Left colon (tissue), 2 donors: ENCODE results near the gene ANGPTL2. TPM values are rescaled to one million over a fixed set of nuclear protein-coding genes. Genes with fewer than 3 reads are reported as not detected.
A peak's percentile ranks its signal among the peaks of the same experiment; 100 is the strongest.

Source experiments
- ATAC-seq: fragments of 200-7000 bp; cut with Tn5 transposase; one replicate; pipeline ENCODE4 v1.9.1; 2020; ENCODE audit warnings: mild to moderate bottlenecking, moderate library complexity
- DNase-seq, 2 donors: peaks; one replicate each; pipeline ENCODE4 v3.0.0-alpha.2; 2020
- intact Hi-C, 2 donors: fragments of 100-400 bp; cut with DNase I in 1 of 2; cut with micrococcal nuclease in 1 of 2; formaldehyde crosslinking; loops; one replicate each; pipeline versions ENCODE4 v1.11.2 to v1.14.0; 2022; cut with DNase I, micrococcal nuclease
- total RNA-seq, 2 donors: library from RNA; stranded (reverse); fragmentation: NEBNext Ultra II Directional; extraction: Animal tissue kit (Norgen Biotek cat#: 25700); gene quantifications; one replicate each; pipeline ENCODE4 v1.2.1, GENCODE V29; 2021
- donor health status: DM: no; HTN: no; CAD: no.
- donor health status: DM: yes; HTN: yes; CAD: no.

Gene ANGPTL2
- total RNA-seq, 2 donors from 2014 or later: 6.0 to 12.0 TPM

DNA sequence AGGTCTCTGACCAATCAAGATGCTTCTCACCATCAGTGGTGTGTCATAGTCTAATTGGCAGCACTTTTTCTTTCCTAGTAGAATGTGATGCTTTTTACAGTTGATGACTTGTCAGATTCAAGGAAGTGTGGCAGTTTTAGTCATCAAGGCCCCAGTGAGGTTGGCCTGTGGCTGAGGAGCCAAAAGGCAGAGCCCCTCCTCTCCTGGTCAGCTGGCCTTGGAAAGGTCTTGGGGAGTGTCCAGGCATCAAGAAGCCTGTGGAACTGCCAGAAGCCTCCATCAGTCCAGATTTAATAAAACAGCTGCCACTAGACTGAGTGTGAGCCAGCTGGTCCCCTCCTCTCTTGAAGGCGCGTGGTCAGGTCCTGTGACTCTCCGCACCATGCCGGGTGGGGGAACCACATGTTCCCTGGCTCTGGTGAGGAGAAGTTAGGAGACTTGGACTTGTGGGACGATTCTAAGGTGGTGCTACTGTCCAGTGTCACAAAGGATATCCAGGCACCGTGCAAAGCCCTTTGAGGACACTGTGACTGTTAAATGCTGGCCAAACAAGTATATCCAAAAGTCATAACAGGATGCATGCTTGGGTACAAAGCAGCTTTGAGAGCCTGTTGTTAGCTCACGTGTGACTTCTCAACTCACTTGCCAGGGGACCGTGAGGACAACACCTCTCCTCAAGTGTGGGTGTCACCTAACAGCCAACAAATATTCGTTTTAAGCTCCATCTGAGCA, 6.1 kb upstream of the ANGPTL2 start:
- DNase-seq (peak; percentile 11 to 52), ATAC-seq (no peak)
- intact Hi-C loops: loop anchor here in 1 of 2 donors (10.0 kb wide), 1 partner anchor 56 kb away; no protein-coding TSS in a partner anchor

DNA sequence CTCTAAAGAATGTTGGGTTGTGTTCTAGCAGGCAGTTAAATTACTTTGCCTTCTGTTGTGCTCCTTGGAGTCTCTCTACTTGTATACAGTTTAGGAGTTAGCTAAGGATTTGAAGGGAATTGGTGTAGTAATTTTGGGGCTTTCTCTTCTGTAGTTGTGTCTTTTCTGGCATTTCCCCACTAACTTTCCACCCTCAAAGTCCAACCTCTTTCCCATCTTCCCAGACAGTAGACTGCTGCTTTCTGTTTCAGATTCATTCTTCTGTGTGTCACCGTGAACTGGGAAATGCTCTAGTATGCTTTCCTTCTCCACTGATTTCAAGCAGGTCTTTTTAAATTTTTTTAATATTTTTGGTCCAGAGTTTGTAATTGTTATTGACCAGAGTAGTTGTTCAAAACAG, 4.5 kb upstream of the ANGPTL2 start:
- DNase-seq (no peak), ATAC-seq (no peak)
- intact Hi-C loops: loop anchor here in 1 of 2 donors (10.0 kb wide), 1 partner anchor 58 kb away; no protein-coding TSS in a partner anchor

DNA sequence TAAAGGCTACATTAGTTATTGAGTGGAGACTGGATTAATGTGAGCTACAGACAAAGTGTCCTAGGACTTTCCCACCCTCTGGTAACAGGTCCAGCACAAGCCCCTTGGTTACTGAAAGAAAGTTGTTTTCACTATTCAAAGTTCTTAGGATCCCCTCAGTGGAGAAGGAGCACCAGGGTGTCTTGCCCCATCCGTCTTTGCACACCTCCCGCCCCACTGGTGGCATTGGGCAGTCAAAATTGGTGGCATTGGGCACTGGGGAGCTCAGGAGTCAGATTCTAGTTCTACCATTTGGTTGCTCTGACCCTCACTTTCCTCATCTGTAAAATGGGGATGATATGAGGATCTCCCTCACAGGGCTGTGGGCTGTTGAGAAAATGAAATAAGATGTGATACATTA, 2.4 kb upstream of the ANGPTL2 start:
- ATAC-seq (no peak), DNase-seq (no peak)
- intact Hi-C loops: loop anchor here in 1 of 2 donors (10.0 kb wide), 1 partner anchor 60 kb away; no protein-coding TSS in a partner anchor

DNA sequence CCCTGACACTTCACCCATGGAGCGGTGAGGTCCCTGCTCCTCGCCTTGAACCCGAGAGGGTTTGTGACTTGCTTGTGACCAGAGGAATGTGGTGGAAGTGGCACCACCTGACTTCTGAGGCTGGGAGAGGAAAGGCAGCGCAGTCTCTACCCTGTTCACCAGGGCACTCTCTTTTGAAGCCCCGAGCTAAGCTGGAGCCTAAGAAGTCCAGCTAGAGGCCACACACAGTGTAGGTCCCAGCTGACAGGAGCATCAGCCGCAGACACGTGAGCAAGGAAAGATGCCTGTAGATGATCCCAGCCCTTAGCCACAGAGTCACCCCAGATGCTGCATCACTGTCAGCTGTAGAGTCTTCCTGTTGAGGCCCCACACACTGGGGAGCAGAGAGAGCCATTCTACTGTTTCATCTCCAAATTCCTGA, 1.7 kb upstream of the ANGPTL2 start:
- ATAC-seq (no peak), DNase-seq (no peak)
- intact Hi-C loops: loop anchor here in 1 of 2 donors (10.0 kb wide), 1 partner anchor 61 kb away; no protein-coding TSS in a partner anchor

DNA sequence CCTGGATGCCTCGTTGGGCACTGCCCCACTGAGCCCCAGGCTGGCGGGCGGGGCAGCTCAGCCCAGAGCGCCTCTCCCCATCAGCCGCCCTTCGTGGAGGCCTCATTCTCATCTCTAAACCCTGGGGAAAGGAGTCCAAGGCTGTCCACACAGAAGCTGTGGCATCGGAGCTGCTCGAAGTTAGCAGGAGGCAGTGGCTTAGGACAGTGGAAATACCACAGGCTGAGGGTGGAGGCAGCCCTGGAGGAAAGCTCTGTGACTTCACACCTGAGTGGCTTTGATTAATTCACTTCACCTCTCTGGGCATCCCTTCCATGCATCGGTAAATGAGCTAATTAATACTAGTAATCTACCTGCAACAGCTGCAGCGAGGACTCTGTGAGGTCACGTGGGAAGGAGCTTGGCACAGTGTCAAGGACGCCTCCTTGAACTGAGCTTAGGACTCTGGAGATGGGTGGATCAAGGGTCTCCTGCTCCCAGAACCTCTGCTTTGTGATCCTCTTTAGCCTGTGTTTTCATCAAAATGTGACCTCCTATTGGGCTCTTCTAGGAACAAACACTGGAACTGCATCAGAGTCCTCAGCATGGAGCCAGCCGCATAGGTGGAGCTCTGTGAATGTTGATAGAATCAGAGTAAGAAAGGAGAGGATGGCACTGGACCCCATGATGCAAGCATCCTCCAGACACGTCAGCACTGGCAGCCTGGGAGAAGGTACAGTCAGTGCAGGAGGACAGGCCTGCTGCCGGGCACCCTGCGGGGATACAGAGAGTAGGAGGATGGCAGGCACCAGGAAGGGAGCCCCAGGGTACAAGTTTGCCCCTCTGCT, 842 bp upstream of the ANGPTL2 start:
- DNase-seq (peak in 1 of 2 donors; percentile 34), ATAC-seq (no peak)
- intact Hi-C loops: loop anchor here in 1 of 2 donors (10.0 kb wide), 1 partner anchor 62 kb away; no protein-coding TSS in a partner anchor

- DNase-seq: no peak
- no peak for ATAC-seq
- intact Hi-C loops: loop anchor here in 1 of 2 donors (10.0 kb wide), 1 partner anchor 63 kb away; no protein-coding TSS in a partner anchor
Measured at GRCh38 chr9:127121628-127122175, 733 bp downstream of the ANGPTL2 start.

DNA sequence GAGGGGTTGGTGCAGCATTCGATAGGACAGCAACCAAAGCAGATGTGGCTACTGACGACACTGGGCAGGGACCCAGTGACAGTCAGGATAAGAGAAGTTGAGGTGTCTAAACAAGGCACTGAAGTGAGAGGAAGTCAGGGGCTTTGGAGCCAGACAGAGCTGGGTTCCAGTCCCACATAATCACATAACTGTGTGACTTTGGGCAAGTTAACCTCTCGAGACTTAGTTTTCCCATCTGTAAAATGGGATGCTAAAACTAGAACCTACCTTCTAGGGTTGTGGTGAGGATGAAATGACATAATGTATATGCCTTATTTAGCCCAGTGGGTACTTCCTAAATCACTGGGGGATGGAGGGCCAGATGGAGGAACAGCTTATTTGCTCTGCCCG, 3.1 kb downstream of the ANGPTL2 start:
- DNase-seq (no peak), ATAC-seq (no peak)
- intact Hi-C loops: no loop called here

DNA sequence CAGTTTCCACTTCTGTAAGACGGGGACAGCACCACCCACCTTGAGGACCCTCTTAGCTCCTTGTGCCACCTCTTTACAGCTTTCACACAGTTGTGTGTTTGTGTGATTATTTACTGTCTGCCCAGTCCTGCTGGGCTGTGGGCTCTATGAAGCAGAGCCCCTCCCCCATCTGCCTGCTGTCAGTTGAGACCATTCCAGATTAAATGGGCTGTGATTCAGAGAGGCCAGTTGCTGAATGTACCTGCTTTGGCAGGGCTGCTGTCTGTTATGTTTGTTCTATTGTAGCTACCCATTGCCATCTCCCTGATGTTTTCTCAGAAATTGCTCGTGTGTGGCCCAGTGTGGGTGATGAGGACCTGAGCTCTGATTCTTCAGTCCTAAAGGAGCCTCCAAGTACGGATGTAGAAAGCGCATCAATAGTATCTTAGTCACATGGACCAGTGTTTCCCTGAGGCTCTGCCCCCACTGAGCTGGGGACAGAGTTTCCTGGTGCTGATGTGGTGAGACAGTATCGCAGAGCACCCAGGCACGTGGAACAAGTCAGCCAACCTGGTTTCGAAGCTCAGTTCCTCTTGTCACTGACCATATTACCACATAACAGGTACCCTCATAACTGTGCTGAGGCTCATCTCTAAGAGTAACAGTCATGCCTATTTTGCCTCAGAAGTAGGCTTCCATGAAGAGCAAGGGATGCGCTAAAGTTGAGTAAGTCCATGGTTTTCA, 3.7 kb downstream of the ANGPTL2 start:
- intact Hi-C loops: no loop called here
- ATAC-seq: no peak
- no peak for DNase-seq

GRCh38 chr9:127117801-127118200, 4.6 kb downstream of the ANGPTL2 start:
- intact Hi-C loops: no loop called here
- DNase-seq (no peak), ATAC-seq (no peak)

GRCh38 chr9:127116957-127117356, 5.5 kb downstream of the ANGPTL2 start:
- ATAC-seq (no peak), DNase-seq (no peak)
- intact Hi-C loops: no loop called here

- DNase-seq (no peak), ATAC-seq (no peak)
- intact Hi-C loops: no loop called here
Measured at GRCh38 chr9:127116088-127116726, 6.2 kb downstream of the ANGPTL2 start.

DNA sequence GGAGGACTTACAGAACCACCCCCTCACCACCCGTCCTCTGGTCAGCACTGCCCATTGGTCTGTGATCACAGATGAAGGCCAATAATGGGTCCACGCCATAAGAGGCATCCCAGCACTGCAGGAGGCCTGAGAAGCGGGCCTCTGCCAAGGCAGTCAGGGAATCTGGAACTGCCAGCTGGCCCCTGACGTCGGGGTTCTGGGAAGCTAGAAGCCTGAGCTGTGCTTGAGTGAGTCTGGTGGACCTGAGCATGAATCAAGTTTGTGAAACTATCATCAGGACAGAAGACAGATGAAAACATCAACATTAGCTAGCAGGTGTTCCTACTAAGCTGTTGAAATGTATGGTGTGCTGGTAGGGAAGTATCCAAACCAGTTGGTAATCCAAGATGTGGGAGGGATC, 7.8 kb downstream of the ANGPTL2 start:
- intact Hi-C loops: no loop called here
- DNase-seq: no peak
- ATAC-seq: no peak

GRCh38 chr9:127113191-127113972, 9.1 kb downstream of the ANGPTL2 start:
- intact Hi-C loops: no loop called here
- DNase-seq (no peak), ATAC-seq (no peak)

DNA sequence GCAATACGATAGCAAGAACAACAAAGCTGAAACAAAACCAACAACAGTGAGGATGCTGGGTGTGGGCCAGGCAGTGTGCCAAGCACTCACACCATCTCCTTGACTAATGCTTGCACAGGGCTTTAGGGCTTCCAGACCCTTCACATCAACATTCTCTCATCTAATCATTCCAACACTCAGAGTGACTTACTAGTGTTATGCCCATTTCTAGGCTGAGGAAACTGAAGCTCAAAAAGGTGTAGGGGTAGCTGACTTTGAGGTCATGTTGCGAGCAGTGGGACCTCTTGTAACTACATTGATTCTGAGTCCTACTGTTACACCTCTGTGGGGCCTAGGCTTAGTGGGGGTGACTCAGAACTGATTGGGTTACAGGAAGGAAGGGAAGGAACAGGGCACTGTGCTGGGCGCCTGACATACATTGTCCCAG, 9.7 kb downstream of the ANGPTL2 start:
- no peak for DNase-seq
- ATAC-seq: no peak
- intact Hi-C loops: no loop called here

- no peak for ATAC-seq
- intact Hi-C loops: no loop called here
- no peak for DNase-seq
Measured at GRCh38 chr9:127112056-127112455, 10.4 kb downstream of the ANGPTL2 start.

GRCh38 chr9:127109212-127109711, 13.2 kb downstream of the ANGPTL2 start:
- intact Hi-C loops: no loop called here
- ATAC-seq: no peak
- DNase-seq: no peak
